SK-N-MC (cell line): ENCODE data around the gene PLA2G1B.

Experiments used
- DNase-seq: peaks from one replicate; pipeline ENCODE4 v3.0.0-alpha.2; 2011; ENCODE audit warnings: low read depth, low spot score
- H3K27ac ChIP-seq: fragments of 200-600 bp; sonication (generic); 2 replicates; pipeline ENCODE4 v1.5.1; 2016; ENCODE audit warnings: mixed run types
- H3K36me3 ChIP-seq: fragments of 200-600 bp; sonication (generic); 2 replicates; pipeline ENCODE4 v1.6.1; 2017; ENCODE audit warnings: antibody characterized with exemption, low read length, mixed read lengths; ENCODE audit not compliant: insufficient read depth
- H3K4me3 ChIP-seq: fragments of 200-600 bp; sonication (generic); 2 replicates; pipeline ENCODE4 v1.5.1; 2016
- H3K9ac ChIP-seq: fragments of 200-600 bp; sonication (generic); 2 replicates; pipeline ENCODE4 v1.8.0; 2017; ENCODE audit warnings: mixed run types, mixed read lengths; ENCODE audit not compliant: insufficient read length
- H3K9me3 ChIP-seq: fragments of 200-600 bp; sonication (generic); 2 replicates; pipeline ENCODE4 v1.6.1; 2017; ENCODE audit warnings: low read depth, mild to moderate bottlenecking, antibody characterized with exemption, low read length, moderate library complexity, mixed read lengths
- EZH2 ChIP-seq: fragments of 200-600 bp; sonication (generic); IDR thresholded peaks from one replicate; pipeline ENCODE4 v1.6.1; 2017; ENCODE audit warnings: antibody characterized with exemption
- FOXP2 ChIP-seq: optimal IDR thresholded peaks from 2 replicates; pipeline ENCODE3; 2011; ENCODE audit warnings: mild to moderate bottlenecking, moderate library complexity; ENCODE audit not compliant: insufficient read depth; ENCODE audit errors: extremely low read length, control extremely low read depth
- POLR2AphosphoS5 ChIP-seq: IDR thresholded peaks from 2 replicates; pipeline ENCODE4 v1.6.1; 2012; ENCODE audit warnings: mild to moderate bottlenecking, low read depth, low read length, borderline replicate concordance

PLA2G1B gene

GRCh38 chr12:120290609-120291305 is 36.8 kb downstream of the PLA2G1B start:
- no peaks in the 10 kb centered on the region for H3K9me3 ChIP-seq
- no peaks in the 10 kb centered on the region for H3K36me3 ChIP-seq
- peak overlapping the region; percentile 100 for H3K27ac ChIP-seq
- H3K9ac ChIP-seq: peak overlapping the region; percentile 66
- TF ChIP-seq EZH2 (no peak), FOXP2 (no peak), POLR2AphosphoS5 (no peak)
- DNase-seq: no peak
- H3K4me3 ChIP-seq: peak overlapping the region; percentile 65

- DNase-seq: no peak
- no peak overlapping the region for H3K27ac ChIP-seq
Observed at GRCh38 chr12:120287491-120287890, 40.1 kb downstream of the PLA2G1B start.

GRCh38 chr12:120286768-120287490 is 40.6 kb downstream of the PLA2G1B start:
- H3K9me3 ChIP-seq: no peaks in the 10 kb centered on the region
- no peak overlapping the region for H3K9ac ChIP-seq
- no peak overlapping the region for H3K27ac ChIP-seq
- H3K36me3 ChIP-seq: no peaks in the 10 kb centered on the region
- no peak for DNase-seq
- H3K4me3 ChIP-seq: no peak overlapping the region
- TF ChIP-seq EZH2 (no peak), FOXP2 (no peak), POLR2AphosphoS5 (no peak)

More at GRCh38 chr12:120287491-120287890, 40.1 kb downstream of the PLA2G1B start:
- no peak overlapping the region for H3K9ac ChIP-seq
- no peaks in the 10 kb centered on the region for H3K36me3 ChIP-seq
- H3K4me3 ChIP-seq: no peak overlapping the region
- TF ChIP-seq FOXP2 (no peak), POLR2AphosphoS5 (no peak), EZH2 (no peak)
- no peaks in the 10 kb centered on the region for H3K9me3 ChIP-seq

- H3K36me3 ChIP-seq: no peaks in the 10 kb centered on the region
- no peak for TF ChIP-seq EZH2
- no peak for TF ChIP-seq POLR2AphosphoS5
- TF ChIP-seq FOXP2: no peak
- no peak overlapping the region for H3K27ac ChIP-seq
- H3K9me3 ChIP-seq: no peaks in the 10 kb centered on the region
- no peak overlapping the region for H3K4me3 ChIP-seq
- no peak overlapping the region for H3K9ac ChIP-seq
- no peak for DNase-seq
Observed at GRCh38 chr12:120284381-120284780, 43.2 kb downstream of the PLA2G1B start.

GRCh38 chr12:120283318-120283717 is 44.3 kb downstream of the PLA2G1B start:
- Histone ChIP-seq H3K36me3 (no peaks in the 10 kb centered on the region), H3K27ac (peak overlapping the region; percentile 89), H3K9ac (no peak overlapping the region), H3K4me3 (no peak overlapping the region), H3K9me3 (no peaks in the 10 kb centered on the region)
- TF ChIP-seq FOXP2: no peak
- TF ChIP-seq EZH2: no peak
- no peak for TF ChIP-seq POLR2AphosphoS5
- no peak for DNase-seq

GRCh38 chr12:120278137-120279069 is 49.2 kb downstream of the PLA2G1B start:
- Histone ChIP-seq H3K27ac (no peak overlapping the region), H3K36me3 (no peaks in the 10 kb centered on the region), H3K9me3 (no peaks in the 10 kb centered on the region), H3K9ac (no peak overlapping the region), H3K4me3 (no peak overlapping the region)
- no peak for TF ChIP-seq FOXP2
- TF ChIP-seq POLR2AphosphoS5: no peak
- TF ChIP-seq EZH2: no peak
- DNase-seq: no peak

GRCh38 chr12:120276734-120277133 is 50.8 kb downstream of the PLA2G1B start:
- TF ChIP-seq FOXP2 (no peak), POLR2AphosphoS5 (no peak), EZH2 (no peak)
- DNase-seq: no peak
- H3K36me3 ChIP-seq: no peaks in the 10 kb centered on the region
- H3K9ac ChIP-seq: no peak overlapping the region
- H3K4me3 ChIP-seq: no peak overlapping the region
- H3K9me3 ChIP-seq: no peaks in the 10 kb centered on the region
- H3K27ac ChIP-seq: no peak overlapping the region
